Measurements from ENCODE around the gene TXNRD2.
"Not testable (repeated sequence)": the region's sequence is repeated elsewhere in the genome, so short reads cannot be mapped to it uniquely, and the experiment has no call there.

The TXNRD2 gene

DNA sequence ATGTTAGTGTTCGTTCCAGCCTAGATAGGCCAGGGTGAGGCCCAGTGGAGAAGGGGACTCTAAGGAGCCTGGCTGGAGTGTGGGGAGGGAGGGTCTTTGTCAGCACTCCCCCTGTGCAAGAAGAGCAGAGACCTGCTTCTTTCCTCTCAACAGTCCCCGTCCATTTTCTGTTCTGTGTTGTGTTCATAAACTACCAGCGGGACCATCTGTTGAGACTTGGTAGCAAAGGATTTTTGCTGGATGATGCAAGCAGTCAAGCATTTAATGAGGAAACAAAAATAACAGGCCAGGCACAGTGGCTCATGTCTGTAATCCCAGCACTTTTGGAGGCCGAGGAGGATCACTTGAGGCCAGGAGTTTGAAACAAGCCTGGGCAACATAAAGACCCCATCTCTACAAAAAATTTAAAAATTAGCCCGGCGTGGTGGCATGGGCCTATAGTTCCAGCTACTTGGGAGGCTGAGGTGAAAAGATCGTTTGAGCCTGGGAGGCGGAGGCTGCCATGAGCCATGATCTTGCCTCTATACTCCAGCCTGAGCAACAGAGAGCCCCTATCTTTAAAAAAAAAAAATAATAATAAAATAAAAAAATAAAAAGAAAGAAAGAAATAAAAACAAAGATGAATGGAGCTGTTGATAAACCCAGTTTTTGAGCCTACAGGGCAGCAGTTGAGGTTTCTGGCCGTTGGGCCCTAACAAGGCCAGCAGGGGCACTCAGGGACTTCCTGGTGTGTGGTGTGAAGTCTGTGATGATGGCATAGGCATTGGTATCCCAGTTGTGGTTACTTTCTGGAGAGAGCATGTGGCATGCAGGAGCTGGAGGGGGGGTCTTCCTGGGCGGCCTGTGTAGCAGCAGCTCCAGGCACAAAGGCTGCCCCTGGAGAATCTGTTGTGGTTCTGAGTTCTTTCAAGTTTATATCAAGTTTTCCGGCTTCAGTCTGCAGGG lies 1.7 kb upstream of the TXNRD2 start:
- DNase-seq = no peak

- no peak for DNase-seq
Measured at GRCh38 chr22:19942157-19943081, 801 bp upstream of the TXNRD2 start.

DNA sequence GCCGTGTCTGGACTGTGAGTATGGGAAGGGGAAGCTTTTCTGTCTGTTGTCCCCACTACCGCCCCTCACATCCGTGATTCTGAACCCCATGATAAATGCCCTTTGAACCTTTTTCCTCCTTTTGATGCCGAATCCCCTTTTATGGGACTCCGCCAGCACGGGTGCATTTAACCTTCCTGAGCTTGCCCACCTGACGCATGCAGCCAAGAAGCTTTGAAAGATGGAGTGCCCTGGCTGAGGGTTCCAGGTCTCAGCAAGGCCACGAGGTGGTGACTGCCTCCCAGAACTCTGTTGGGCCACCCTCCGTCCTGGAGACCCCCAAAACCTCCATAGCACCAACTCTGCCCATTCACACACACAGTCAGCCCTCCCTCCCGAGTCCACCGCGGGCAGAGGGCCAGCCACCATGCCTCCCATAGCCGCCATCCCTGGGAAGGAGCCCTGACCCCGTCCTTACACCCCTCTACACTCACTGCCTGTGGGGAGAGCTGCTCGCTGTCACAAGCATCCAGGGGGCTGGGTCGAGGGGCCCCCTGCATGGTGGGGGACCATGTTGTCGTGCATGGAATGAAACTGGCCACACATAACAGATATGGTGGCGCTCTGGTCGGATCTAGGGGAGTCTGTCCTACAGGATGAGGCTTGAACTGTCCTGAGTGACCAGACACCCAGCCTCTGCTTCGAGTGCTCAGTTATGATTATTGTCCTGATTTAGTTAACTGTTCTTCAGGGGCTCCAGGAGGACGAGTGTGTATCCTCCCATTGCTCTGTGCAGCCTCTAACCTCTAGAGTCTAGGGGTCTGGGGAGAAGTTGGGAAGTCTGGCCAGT lies 868 bp downstream of the TXNRD2 start:
- DNase-seq = no peak

- no peak for DNase-seq
Measured at GRCh38 chr22:19937616-19938473, 3.8 kb downstream of the TXNRD2 start.

- no peak for DNase-seq
Measured at GRCh38 chr22:19936513-19936912, 5.1 kb downstream of the TXNRD2 start.

DNA sequence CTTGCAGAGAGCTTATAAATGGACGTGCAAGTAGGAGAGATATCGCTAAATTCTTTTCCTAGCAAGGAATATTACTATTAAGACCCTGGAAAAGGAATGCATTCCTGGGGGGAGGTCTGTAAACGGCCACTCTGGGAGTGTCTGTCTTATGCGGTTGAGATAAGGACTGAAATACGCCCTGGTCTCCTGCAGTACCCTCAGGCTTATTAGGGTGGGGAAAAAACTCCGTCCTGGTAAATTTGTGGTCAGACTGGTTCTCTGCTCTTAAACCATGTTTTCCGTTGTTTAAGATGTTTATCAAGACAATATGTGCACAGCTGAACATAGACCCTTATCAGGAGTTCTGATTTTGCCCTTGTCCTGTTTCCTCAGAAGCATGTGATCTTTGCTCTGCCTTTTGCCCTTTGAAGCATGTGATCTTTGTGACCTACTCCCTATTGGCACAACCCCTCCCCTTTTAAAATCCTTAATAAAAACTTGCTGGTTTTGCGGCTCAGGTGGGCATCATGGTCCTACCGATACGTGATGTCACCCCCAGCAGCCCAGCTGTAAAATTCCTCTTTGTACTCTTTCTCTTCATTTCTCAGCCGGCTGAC lies 6.4 kb downstream of the TXNRD2 start:
- DNase-seq = not testable (repeated sequence)

- DNase-seq = peak; percentile 64
Measured at GRCh38 chr22:19933341-19934241, 8.0 kb downstream of the TXNRD2 start.

- peak; percentile 64 for DNase-seq
Measured at GRCh38 chr22:19932367-19933206, 9.0 kb downstream of the TXNRD2 start.

DNA sequence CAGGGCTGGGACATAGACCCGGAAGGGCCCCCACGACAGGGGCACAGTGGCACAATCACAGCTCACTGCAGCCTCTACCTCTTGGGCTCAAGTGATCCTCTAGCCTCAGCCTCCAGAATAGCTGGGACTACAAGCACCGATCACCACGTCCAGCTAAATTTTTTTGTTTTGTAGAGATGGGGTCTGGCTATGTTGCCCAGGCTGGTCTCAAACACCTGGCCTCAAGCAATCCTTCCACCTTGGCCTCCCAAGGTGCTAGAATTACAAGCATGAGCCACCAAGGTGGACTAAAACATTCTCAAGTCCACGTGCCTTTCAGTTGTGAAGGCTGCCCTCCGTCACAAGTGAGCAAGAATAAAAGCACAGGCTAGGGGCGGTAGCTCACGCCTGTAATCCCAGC lies 10.1 kb downstream of the TXNRD2 start:
- no peak for DNase-seq

GRCh38 chr22:19930551-19931486 lies 10.8 kb downstream of the TXNRD2 start:
- DNase-seq = no peak

GRCh38 chr22:19929586-19930550 lies 11.8 kb downstream of the TXNRD2 start:
- no peak for DNase-seq

- no peak for DNase-seq
Measured at GRCh38 chr22:19928207-19928606, 13.4 kb downstream of the TXNRD2 start.

GRCh38 chr22:19927696-19928095 lies 13.9 kb downstream of the TXNRD2 start:
- DNase-seq = no peak

DNA sequence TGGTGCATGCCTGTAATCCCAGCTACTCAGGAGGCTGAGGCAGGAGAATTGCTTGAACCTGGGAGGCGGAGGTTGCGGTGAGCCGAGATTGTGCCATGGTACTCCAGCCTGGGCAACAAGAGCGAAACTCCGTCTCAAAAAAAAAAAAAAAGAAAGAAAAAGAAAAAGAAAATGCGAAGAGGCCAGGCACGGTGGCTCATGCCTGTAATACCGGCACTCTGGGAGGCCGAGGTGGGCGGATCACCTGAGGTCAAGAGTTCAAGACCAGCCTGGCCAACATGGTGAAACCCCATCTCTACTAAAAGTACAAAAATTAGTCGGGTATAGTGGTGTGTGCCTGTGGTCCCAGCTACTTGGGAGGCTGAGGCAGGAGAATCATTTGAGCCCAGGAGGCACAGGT lies 15.6 kb downstream of the TXNRD2 start:
- DNase-seq = not testable (repeated sequence)

DNA sequence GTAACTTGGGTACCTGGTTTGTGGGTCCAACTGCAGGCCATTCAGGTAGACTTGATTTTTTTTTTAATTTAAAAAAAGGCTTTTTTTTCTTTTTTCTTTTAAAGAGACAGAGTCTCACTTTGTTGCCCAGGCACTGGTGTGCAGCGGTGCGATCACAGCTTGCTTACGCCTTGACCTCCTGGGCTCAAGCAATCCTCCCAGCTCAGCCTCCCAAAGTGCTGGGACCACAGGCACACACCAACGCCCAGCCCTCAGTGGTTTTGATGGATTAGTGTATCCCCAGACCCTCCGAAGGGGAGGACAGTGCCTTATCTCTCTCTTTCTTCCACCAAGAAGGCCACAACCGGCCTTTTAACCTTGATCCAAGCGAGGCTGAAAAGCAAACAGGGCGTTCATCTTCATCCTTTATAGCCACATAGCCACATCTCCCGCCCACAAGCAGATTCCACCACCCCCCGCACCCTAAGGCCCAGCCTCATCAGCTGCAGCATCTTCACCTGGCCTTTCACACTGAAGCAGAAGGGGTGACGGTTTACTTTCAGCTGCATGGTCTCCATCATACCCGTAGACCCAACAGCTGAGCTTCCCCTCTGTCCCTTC lies 17.6 kb downstream of the TXNRD2 start:
- no peak for DNase-seq

DNA sequence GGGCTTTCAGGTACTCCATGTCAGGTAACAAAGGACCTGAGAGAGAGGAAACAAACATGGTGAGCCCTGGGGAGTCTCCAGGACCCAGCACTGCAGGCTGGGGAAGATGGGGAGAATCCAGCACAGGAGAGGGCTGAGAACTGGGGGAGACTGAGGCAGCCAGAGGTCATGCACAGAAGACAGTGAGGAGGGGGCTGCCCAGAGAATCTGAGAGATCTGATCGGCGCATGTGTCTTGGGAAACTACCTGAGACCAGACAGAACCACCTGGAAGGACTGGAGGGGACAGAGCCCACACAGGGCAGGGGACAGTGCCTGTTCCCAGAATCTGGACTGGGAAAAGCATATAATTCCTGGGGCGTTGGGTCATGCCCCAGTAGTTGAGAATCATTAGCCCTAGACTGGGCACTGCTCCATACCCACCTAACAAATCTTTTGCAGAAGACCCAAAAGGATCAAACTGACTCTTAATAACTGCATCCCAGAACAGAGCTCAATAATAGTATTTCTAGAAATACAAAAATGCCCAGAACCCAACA lies 20.0 kb downstream of the TXNRD2 start:
- DNase-seq = no peak

All from NCI-H510A treated with DMSO at 0.1 percent for 48 hours (cell line).